GM21423 (cell line): Measurements from ENCODE around the gene PPEF1.
A peak's percentile ranks its signal among the peaks of the same experiment; 100 is the strongest.

Source experiments
- ATAC-seq: cut with Tn5 transposase; IDR thresholded peaks from one replicate; pipeline ENCODE4 v1.9.1; 2021; ENCODE audit warnings: mild to moderate bottlenecking, moderate library complexity; ENCODE audit not compliant: unreplicated experiment

Gene PPEF1, protein sequence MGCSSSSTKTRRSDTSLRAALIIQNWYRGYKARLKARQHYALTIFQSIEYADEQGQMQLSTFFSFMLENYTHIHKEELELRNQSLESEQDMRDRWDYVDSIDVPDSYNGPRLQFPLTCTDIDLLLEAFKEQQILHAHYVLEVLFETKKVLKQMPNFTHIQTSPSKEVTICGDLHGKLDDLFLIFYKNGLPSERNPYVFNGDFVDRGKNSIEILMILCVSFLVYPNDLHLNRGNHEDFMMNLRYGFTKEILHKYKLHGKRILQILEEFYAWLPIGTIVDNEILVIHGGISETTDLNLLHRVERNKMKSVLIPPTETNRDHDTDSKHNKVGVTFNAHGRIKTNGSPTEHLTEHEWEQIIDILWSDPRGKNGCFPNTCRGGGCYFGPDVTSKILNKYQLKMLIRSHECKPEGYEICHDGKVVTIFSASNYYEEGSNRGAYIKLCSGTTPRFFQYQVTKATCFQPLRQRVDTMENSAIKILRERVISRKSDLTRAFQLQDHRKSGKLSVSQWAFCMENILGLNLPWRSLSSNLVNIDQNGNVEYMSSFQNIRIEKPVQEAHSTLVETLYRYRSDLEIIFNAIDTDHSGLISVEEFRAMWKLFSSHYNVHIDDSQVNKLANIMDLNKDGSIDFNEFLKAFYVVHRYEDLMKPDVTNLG

DNA sequence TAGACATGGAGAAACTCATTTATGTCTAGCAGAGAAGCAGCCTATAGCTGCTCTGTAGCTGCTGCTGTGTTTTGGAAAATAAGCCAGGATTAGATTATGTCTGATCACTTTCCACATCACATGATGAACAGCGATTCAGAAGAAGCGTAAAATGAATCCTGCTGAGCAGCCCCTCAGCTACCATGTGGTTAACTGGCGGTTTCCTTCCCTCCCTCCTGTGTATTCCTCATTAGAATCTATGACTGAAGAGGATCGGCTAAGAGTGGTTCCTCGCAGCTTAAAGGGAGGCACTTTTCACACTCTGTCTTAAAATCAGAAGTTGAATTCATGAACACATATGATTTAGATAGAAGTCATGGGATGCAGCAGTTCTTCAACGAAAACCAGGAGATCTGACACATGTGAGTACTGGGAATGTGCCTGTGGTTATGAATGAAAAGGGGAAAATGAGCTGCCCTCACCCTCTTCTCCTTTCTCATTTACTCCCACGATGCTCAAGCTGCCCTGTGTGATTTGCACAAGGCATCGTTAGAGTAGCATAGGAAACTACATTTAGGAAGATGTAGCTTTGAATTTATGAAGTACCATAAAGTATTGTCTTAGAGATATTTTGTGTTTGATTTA lies at the start of gene PPEF1:
TSS of gene PPEF1 (plus strand) at position 220 of the 624 bp plus-strand sequence. CDS start at position 356, 136 bp downstream.
- ATAC-seq: no peak

DNA sequence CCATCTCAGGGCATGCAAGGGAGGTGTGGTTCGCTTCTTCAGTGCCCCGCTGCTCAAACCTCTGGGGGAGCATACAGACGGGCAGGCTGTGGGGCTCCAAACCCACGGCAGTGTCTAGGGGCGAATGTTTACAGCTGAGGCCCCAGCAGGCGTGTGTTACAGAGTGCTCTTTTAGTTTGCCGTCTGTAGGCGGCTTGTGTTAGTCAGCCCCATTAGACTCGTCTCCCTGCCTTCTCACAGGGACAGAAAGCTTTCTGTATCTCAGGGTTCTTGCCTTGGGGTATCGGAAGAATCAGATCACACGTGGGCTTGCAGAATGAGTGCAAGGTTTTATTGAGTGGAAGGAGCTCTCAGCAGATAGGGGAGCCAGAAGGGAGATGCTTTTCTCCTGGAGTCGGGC lies 46.2 kb upstream of the PPEF1 start:
- ATAC-seq: no peak

DNA sequence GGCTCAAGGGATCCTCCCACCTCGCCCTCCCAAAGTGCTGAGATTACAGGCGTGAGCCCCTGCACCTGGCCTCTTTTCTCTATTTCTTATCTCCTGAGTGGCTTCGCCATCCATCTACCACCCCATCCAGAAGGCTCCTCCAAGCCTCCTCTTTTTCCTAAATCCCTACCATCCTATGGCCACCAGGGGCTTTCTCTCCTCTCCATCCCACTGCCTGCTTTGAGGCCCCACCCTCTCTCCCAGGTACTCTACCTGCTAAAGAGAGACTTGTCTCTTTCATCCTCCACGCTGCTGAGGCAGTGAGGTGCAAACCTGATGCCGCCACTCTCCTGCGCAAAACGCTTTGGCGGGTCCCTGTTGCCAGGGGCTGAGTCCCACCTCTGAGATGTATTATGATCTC lies 42.5 kb upstream of the PPEF1 start:
- ATAC-seq: no peak

DNA sequence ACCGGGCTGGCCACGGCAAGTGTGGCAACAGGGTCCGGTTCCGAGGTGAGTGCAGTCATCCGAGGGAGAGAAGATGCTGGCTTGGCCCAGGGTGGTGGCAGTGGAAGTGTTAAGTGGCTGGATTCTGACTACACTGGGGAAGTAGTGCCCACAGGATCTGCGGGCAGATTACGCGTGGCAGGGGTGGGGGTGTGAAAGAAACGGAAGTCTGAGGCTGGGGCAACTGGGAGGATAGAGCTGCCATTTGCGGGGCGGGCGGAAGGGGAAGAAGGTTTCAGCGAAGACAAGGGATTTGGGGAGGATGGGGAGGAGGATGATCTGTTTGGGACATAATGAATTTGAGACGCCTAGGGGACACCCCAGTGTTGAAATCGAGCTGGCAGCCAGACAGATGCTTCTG lies 40.8 kb upstream of the PPEF1 start:
- ATAC-seq: no peak

DNA sequence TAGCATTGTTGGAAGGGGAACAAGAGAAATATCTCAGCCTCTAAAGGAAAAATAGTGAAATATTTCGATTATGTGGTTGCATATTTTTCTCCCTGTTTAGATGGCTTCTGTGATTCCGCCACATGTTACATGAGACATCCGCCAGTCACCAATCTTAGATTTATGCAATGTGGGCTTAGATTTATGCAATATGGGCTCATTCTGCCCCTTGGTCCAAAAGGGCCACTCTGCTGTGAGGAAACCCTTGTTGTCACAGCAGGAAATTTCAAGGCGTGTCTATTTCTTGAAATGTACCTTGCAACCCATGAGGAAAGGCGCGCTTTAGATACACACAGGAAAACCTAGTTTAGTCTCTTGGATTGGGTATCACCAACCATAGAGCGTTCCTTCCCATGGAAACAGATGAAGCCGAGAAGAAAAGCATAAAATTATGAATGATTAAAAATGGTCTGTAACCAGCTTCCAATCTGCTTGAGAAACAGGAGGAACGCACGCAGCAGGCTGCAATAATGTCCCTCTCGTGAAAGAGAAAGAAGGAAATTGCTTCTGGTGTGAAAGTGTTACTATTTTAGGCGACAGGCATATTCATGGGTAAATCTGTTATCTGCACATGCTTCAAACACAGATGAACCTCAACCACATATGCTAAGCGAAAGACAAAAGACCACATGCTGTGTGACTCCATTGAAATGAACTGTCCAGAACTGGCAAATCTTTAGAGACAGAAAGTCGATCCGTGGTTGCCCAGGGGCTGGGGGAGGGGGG lies 39.2 kb upstream of the PPEF1 start:
- peak; percentile 70 for ATAC-seq

DNA sequence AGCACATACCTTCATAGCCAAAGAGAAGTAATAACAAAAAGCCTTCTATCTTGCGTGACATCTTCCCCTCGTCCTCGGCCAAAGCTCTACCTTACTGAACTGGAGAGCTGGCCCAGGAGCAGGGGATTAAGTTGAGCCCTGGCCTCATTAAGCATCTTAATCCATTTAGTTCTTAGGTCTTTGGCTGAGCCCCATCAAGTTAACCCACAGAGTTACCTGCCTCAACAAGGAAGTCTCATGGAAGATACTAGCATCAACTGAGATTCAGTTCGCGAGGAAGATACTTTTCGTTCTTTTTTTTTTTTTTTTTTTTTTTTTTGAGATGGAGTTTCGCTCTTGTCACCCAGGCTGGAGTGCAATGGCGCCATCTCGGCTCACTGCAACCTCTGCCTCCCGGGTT lies 35.4 kb upstream of the PPEF1 start, which contains the start of gene RS1:
TSS of gene RS1 (minus strand) at position 101 of the 400 bp plus-strand sequence. CDS start at position 61, 40 bp downstream.
- no peak for ATAC-seq

DNA sequence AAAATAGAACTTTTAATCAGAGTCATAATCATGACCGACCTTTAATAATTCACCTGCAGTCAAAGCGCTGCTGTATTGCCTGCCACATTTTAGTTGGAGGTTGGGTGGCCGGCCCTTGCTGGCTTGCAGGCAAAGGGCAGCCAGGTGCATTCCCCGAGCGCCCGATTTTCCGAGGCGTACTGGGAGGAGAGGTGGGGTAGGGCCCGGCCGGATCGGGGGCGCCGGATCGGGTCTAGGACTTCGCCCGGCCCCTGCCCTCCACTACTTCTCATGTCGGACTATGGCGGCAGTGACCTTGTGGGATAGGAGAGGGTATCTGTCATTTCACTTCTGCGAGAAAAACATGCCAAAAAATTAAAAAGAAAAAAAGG lies 33.0 kb upstream of the PPEF1 start:
- ATAC-seq: peak; percentile 32

DNA sequence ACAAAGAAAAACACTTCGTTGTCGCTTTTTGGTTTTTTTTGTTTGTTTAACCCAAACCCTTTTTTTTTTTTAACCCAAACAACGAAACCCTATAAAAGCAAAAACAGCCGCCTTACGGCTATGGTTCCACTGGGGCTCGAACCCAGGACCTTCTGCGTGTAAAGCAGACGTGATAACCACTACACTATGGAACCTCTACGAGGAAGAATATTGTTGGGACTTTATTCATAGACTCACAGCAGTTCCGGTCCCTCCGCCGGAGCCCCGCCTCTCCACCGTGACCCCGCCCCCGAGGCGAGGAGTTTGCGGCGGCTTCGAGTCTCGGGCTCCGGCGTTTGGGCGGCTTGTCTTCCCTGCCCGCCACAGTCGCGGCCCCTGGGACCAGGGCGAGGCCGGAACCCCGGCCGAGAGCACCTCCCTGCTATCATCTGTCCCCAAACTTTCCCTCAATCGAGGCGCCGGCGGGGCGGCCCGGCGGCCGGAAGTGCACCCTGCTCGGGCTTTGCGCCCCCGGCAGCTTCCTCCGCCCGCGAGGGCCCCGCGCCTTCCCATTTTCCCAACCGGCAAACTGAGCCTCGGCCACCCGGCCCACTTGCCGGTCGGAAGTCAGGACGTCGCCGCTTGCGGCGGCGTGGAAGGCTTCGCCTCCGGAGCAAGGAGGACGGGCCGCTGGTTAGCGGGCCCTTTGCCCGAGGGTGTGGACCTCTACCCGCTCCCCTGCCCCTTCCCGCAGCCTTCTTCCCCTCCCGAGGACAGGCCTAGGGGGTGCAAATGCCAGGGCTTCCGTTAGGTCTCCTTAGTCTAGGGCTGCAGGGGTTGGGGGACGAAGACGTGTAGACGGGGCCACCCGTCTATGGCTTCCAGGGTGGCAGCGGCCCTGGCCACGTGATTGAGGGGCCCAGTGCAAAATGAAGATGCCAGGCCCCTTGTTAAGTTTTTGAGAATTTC lies 32.4 kb upstream of the PPEF1 start:
- peak; percentile 80 for ATAC-seq

DNA sequence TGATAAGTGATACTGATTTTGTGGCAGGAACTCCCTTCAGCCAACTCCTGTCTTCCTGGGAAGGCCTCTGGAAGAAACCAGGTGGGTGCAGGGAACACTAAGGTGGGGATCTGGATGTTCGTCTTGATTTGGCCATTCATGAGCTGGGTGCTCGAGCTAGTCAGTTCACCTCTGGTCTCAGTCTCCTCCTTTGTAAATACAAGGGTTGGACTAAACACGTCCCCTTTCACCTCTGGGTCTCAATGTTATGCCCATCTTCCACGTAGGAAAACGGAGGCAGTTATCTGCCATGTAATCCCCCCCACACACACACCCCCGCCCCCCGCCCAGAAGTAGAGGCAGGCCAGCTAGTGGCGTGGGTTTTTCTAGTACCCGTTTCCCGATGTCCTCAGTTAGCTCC lies 31.4 kb upstream of the PPEF1 start:
- no peak for ATAC-seq

DNA sequence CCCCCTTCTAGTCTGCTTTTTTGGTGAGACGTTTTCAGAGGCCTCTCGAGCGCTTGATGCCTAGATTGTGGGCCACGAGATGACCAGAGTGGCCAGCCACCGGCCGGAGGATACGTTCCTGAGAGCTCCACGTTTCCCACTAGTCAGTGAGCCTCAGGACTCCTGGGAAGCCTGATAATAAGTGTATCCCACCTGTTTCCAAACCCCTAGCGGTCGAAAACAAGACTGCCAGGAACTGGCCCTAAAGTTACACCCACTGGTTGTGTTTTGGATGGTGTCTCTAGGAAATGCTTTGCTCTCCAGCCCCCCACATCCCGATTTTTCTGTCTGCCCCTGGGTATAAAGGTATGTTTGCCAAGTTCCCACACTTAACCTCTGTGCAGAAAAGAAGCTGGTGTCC lies 31.0 kb upstream of the PPEF1 start:
- no peak for ATAC-seq

DNA sequence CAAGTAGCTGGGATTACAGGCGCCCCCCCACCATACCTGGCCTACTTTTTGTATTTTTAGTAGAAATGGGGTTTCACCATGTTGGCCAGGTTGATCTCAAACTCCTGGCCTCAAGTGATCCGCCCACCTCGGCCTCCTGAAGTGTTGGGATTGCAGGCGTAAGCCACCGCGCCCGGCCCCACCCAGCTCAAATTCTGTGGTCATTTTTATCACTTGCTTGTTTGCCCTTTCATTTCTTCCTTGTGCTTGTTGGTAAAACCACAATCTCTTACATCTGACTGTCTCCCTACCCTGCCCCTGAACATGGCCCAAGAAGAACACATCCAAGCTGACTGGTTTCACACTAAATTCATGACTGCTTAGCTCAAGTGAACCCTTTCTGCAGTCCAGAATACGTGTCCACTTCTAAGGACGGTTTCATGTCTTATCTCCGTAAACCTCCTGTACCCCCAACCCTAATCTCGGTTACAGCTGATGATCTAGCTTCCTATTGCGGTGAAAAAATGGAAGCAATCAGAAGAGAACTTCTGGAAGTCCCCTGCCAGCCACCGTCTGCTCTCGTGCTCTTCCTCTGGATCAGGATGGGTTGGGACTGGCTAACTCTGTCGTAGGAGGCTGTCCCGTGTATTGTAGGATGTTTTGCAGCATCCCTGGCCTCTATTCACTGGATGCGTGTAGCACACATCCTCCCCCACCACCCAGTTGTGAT lies 30.1 kb upstream of the PPEF1 start:
- no peak for ATAC-seq

DNA sequence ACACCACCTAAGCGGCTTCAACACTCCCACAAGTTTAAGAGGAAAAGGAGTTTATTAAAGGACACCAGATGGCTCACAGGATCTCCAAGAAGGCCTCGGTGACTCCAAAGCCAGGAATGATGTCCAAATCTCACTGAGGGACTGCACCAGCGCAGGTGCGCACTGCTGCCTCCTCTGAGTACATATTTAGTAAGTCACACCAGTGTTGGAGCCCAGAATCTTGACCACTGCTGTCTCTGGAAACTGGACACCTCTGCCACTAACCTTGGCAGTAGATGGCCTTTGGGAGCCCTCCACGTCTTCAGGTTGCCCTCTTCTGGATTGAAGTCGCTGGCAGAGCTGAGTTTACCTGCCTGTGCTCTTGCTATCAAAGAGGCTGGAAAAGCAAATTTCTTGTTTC lies 25.4 kb upstream of the PPEF1 start:
- ATAC-seq: no peak

DNA sequence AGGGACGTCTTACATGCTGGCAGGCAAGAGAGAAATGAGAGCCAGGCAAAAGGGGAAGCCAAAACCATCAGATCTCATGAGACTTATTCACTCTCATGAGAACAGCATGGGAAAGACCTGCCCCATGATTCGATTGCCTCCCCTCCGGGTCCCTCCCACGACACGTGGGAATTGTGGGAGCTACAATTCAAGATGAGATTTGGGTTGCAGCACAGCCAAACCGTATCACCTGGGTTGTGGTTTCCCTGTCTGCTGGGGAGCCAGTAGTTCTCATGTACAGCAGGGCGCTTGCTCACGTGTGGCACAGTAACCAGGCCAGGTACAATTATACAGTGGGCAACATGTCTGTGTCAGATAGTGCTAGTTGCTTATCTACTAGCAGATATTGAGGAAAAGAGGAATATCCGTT lies 24.5 kb upstream of the PPEF1 start:
- ATAC-seq: no peak

DNA sequence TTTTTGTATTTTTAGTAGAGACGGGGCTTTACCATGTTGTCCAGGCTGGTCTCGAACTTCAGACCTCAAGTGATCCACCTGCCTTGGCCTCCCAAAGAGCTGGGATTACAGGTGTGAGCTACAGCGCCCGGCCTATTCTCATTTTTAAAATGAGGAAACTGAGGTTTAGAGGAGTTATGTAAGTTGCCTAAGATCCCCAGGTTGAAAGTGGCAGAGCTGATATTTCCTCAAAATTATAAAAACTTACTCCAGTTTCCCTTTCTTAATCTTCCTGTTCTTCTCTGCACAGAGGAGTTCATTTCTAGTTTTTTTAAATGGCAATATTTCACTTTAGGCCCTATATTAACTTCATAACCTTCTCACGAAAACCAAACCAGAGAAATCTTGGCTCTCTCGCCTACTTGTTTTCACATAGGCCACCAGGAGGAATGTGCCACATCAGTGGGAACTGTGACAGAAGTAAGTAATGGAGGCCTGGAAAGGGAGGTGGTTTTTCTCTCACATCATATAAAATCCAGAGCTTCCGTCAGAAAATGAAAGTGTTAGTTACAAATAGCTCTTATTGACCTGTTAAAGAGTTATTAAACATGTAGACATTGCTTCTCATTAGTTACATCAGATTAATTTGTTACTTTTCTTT lies 19.5 kb upstream of the PPEF1 start:
- no peak for ATAC-seq

DNA sequence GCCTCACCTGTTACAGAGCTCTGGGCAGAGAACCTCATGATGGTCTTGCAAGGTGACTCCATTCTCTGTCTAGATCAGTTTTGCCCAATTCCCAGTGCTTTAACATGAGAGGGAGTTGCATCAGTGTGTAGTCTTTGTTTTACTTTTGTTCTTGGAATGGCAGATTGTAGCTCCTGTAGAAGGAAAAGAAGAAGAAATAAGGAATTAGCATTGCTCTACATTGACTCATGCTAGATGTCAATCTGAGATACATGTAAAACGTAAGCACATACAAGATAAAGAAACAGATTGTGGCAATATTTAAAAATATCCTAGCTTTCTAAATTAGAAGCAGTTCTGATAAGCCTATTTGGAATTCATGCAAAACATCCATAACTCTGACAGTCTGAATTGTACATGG lies 16.0 kb upstream of the PPEF1 start:
- no peak for ATAC-seq

DNA sequence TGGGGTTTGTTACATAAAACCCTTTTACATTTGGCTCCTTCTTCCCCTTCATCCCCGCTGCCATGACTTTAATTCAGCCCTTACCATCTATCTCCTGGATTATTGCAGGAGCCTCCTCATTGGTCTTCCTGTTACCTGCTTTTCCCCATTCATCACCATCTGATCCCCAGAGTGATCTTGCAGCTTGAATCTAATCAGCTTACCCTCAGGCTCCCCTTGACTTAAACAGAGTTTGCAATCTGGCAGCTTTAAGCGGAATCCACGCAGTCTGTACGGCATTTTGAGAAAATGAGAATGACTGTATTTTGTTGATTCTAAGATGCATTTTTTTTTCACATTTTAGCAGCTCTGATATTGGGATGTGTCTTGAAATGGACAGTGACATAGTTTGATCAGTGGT lies 14.9 kb upstream of the PPEF1 start:
- no peak for ATAC-seq

DNA sequence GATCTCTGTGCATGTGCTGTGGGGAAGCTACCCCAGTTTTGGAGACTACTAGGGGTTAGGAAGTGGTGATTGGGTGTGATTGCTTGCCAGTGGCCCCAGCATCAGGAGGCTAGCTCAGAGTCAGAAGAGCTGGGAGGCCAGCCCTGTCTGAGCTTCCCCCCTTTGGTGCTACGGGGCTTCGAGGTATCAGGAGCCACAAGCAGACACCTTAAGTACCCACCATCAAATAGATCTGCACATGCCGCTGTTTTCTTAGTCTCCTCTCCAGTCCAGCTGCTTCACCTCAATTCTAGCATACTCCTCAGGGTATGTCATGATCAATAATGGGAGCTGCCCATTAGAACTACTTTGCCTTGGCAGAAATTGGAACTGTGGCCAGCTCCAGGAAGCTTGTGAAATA lies 10.8 kb upstream of the PPEF1 start:
- no peak for ATAC-seq

DNA sequence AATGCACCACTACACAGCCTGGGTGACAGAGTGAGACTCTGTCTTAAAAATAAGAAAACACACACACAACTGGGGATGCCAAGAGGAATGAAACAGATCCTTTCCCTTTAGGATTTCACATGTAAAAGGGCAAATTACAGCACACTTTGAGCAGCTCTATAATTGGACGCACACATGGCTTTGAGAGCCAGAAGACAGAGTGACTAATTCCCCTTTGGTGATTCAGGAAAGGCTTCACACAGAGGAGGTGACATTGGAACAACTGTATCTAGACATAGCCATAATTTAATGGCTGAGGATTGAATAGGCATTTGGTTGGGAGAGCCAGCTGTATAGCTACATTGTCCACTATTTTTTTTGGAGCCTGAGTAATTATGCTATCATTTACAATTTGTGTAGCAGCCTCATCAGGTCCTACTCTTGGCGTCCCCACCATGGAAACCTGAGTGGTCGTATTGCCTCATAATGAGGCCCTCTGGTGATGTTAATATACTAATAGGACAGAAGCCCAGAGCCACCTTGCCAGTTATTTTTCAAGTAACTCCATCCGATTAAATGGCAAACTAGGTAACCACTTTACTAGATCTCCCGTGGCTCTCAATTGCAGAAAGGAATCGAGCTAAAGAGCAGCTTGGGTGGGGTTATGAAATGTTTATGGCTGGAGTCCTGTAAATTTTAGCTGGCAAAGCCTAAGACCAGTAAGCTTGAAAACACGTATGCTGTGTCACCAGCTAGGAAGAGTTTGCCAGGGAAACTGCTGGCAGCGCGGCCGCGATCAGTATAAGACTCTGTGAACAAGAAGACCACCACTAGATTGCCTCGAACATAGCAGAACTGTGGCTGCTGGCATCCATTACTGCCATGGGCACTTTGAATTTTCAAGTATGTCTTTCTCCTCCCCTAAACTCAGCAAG lies 8.5 kb upstream of the PPEF1 start:
- no peak for ATAC-seq
